ENCODE results near the gene ASCL1. TPM values are rescaled to one million over a fixed set of nuclear protein-coding genes. Genes with fewer than 3 reads are reported as not detected.

Gene ASCL1
- total RNA-seq, 1 experiment from 2014 or later: not detected

- Histone ChIP-seq H3K4me1 (replicated peaks; ENCODE audit: insufficient read depth) (no peaks in the 10 kb centered on the region), H3K79me2 (ENCODE audit: low read depth) (no peaks in the 10 kb centered on the region), H3K27ac (no peak overlapping the region), H4K20me1 (ENCODE audit: insufficient read depth) (no peaks in the 10 kb centered on the region), H3K36me3 (ENCODE audit: low read depth) (no peaks in the 10 kb centered on the region), H3F3A (ENCODE audit: insufficient read depth, low read depth) (no peaks in the 10 kb centered on the region), H3K4me2 (no peak overlapping the region), H3K9me2 (ENCODE audit: insufficient read depth) (no peaks in the 10 kb centered on the region), H3K9me3 (ENCODE audit: insufficient read depth, low read depth) (no peaks in the 10 kb centered on the region), H3K27me3 (ENCODE audit: insufficient read depth, low read depth) (peaks cover 56% of the 10 kb centered on the region), H2AFZ (no peak overlapping the region), H3K4me3 (no peak overlapping the region)
- no TSS peak for BruUV-seq (replicated peaks)
- CTCF ChIA-PET: no interaction called here
- TF ChIP-seq EZH2 (IDR thresholded peaks at IDR 0.05; ENCODE audit: low read depth): no peak
- TF ChIP-seq CTCF (conservative IDR thresholded peaks at IDR 0.05): no peak
- intact Hi-C loops (cut with micrococcal nuclease; ENCODE audit: unreplicated experiment): no loop called here
- DNase-seq: no peak
- POLR2A ChIA-PET (ENCODE audit: unreplicated experiment): no interaction called here
Measured at GRCh38 chr12:102966200-102966863, 8.9 kb downstream of the ASCL1 start.

GRCh38 chr12:102970780-102971179 lies 13.3 kb downstream of the ASCL1 start:
- no peaks in the 10 kb centered on the region for H3K79me2 ChIP-seq (ENCODE audit: low read depth)
- TF ChIP-seq CTCF (conservative IDR thresholded peaks at IDR 0.05): no peak
- TF ChIP-seq EZH2 (IDR thresholded peaks at IDR 0.05; ENCODE audit: low read depth): no peak
- no peaks in the 10 kb centered on the region for H3F3A ChIP-seq (ENCODE audit: insufficient read depth, low read depth)
- ChIA-PET CTCF (no interaction called here), POLR2A (ENCODE audit: unreplicated experiment) (no interaction called here)
- intact Hi-C loops (cut with micrococcal nuclease; ENCODE audit: unreplicated experiment): no loop called here
- no peak overlapping the region for H3K4me3 ChIP-seq
- peaks cover 22% of the 10 kb centered on the region; the same call in 1 of the 2 replicates for H3K27me3 ChIP-seq (ENCODE audit: insufficient read depth, low read depth)
- no peak overlapping the region for H3K4me2 ChIP-seq
- no peaks in the 10 kb centered on the region for H3K36me3 ChIP-seq (ENCODE audit: low read depth)
- BruUV-seq (replicated peaks): no TSS peak
- H3K27ac ChIP-seq: no peak overlapping the region
- no peaks in the 10 kb centered on the region for H3K4me1 ChIP-seq (replicated peaks; ENCODE audit: insufficient read depth)
- H3K9me2 ChIP-seq (ENCODE audit: insufficient read depth): no peaks in the 10 kb centered on the region
- DNase-seq: no peak
- H3K9me3 ChIP-seq (ENCODE audit: insufficient read depth, low read depth): no peaks in the 10 kb centered on the region
- no peak overlapping the region for H2AFZ ChIP-seq
- H4K20me1 ChIP-seq (ENCODE audit: insufficient read depth): no peaks in the 10 kb centered on the region

- no peak overlapping the region for H3K4me2 ChIP-seq
- no peaks in the 10 kb centered on the region for H3K9me2 ChIP-seq (ENCODE audit: insufficient read depth)
- TF ChIP-seq EZH2 (IDR thresholded peaks at IDR 0.05; ENCODE audit: low read depth) (no peak), CTCF (conservative IDR thresholded peaks at IDR 0.05) (no peak)
- no peaks in the 10 kb centered on the region for H3K79me2 ChIP-seq (ENCODE audit: low read depth)
- H3K4me3 ChIP-seq: no peak overlapping the region
- H3K4me1 ChIP-seq (replicated peaks; ENCODE audit: insufficient read depth): no peaks in the 10 kb centered on the region
- H3K27me3 ChIP-seq (ENCODE audit: insufficient read depth, low read depth): peaks cover 19% of the 10 kb centered on the region; the same call in 1 of the 2 replicates
- H2AFZ ChIP-seq: no peak overlapping the region
- H4K20me1 ChIP-seq (ENCODE audit: insufficient read depth): no peaks in the 10 kb centered on the region
- H3F3A ChIP-seq (ENCODE audit: insufficient read depth, low read depth): no peaks in the 10 kb centered on the region
- CTCF ChIA-PET: no interaction called here
- BruUV-seq (replicated peaks): no TSS peak
- POLR2A ChIA-PET (ENCODE audit: unreplicated experiment): no interaction called here
- H3K27ac ChIP-seq: no peak overlapping the region
- intact Hi-C loops (cut with micrococcal nuclease; ENCODE audit: unreplicated experiment): no loop called here
- DNase-seq: no peak
- H3K9me3 ChIP-seq (ENCODE audit: insufficient read depth, low read depth): no peaks in the 10 kb centered on the region
- H3K36me3 ChIP-seq (ENCODE audit: low read depth): no peaks in the 10 kb centered on the region
Measured at GRCh38 chr12:102971227-102971626, 13.8 kb downstream of the ASCL1 start.

All from PC-9 (cell line).